HEK293 (cell line): ENCODE results near the gene TMEM170B.

Experiments used
- TCF7L2 ChIP-seq: IDR thresholded peaks from 2 replicates; pipeline ENCODE4 v1.6.1; 2011; ENCODE audit warnings: low read depth, mild to moderate bottlenecking, inconsistent platforms, low read length, moderate library complexity, borderline replicate concordance
- ZNF366 ChIP-seq: fragments of 450-650 bp; formaldehyde crosslinking; conservative IDR thresholded peaks from 2 replicates; pipeline ENCODE4 v1.5.1; 2016; ENCODE audit warnings: missing biosample characterization, missing genetic modification characterization
- ZNF423 ChIP-seq: fragments of 450-650 bp; formaldehyde crosslinking; IDR thresholded peaks from 2 replicates; pipeline ENCODE4 v1.5.1; 2016; ENCODE audit warnings: missing biosample characterization, missing genetic modification characterization
- ZNF624 ChIP-seq: fragments of 450-650 bp; formaldehyde crosslinking; IDR thresholded peaks from 2 replicates; pipeline ENCODE4 v1.5.1; 2017; ENCODE audit warnings: missing biosample characterization, missing genetic modification characterization
- TF ChIP-seq, protein P1 (sequence below): fragments of 450-650 bp; formaldehyde crosslinking; IDR thresholded peaks from 2 replicates; pipeline ENCODE4 v1.5.1; 2016; ENCODE audit warnings: missing biosample characterization, missing genetic modification characterization

DNA sequence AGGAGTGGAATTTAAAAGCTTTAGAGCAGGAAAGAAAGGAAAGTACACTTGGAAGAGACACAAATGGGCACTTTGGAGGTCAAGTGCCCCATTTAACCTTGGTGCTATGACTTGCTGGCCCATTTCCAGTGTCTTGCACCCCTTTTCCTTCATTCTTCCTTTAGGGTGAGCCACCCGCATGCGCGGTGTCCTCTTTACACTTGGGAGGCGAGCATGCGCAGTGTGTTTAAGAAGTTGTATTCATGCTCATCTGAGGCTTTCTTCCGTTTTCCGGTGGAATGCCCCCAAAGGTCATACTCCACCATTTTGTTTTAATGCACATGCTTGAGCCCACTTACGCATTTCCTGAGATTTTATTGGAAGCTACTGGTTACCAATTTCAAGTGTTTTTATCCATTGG lies 29.1 kb downstream of the TMEM170B start:
- no peak for TF ChIP-seq ZNF624 (tag by site-specific recombination)
- no peak for TF ChIP-seq ZNF366
- TF ChIP-seq ZNF423 = no peak
- no peak for TF ChIP-seq TCF7L2
- TF ChIP-seq, protein P1, sequence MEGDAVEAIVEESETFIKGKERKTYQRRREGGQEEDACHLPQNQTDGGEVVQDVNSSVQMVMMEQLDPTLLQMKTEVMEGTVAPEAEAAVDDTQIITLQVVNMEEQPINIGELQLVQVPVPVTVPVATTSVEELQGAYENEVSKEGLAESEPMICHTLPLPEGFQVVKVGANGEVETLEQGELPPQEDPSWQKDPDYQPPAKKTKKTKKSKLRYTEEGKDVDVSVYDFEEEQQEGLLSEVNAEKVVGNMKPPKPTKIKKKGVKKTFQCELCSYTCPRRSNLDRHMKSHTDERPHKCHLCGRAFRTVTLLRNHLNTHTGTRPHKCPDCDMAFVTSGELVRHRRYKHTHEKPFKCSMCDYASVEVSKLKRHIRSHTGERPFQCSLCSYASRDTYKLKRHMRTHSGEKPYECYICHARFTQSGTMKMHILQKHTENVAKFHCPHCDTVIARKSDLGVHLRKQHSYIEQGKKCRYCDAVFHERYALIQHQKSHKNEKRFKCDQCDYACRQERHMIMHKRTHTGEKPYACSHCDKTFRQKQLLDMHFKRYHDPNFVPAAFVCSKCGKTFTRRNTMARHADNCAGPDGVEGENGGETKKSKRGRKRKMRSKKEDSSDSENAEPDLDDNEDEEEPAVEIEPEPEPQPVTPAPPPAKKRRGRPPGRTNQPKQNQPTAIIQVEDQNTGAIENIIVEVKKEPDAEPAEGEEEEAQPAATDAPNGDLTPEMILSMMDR (tag by site-specific recombination) = no peak
